Gastrocnemius medialis (tissue), 4 donors: ENCODE results near the gene TMEM121. TPM values are rescaled to one million over a fixed set of nuclear protein-coding genes. Genes with fewer than 3 reads are reported as not detected.
A peak's percentile ranks its signal among the peaks of the same experiment; 100 is the strongest.
"Not testable (repeated sequence)": the region's sequence is repeated elsewhere in the genome, so short reads cannot be mapped to it uniquely, and the experiment has no call there.

ENCODE experiments used
- ATAC-seq, 2 donors: fragments of 150-250 bp; one replicate each; pipeline ENCODE4 v1.9.1; 2016
- DNase-seq, 2 donors: peaks; one replicate each; pipeline ENCODE4 v3.0.0-alpha.2; 2019
- H3K27ac ChIP-seq, 4 donors: fragments of 200-600 bp; sonication (generic); 1 replicate in 1 of 4; 2 replicates in 3 of 4; pipeline ENCODE4 v1.5.1; 2016 to 2018; ENCODE audit warnings: mild to moderate bottlenecking in 2 of 4, moderate library complexity in 1 of 4
- H3K27me3 ChIP-seq, 3 donors: fragments of 200-600 bp; sonication (generic) in 2 of 3; 1 replicate in 1 of 3; 2 replicates in 2 of 3; pipeline versions ENCODE4 v1.5.1 to v1.6.0; 2016 to 2019; ENCODE audit warnings: mild to moderate bottlenecking in 1 of 3, moderate library complexity in 1 of 3
- H3K36me3 ChIP-seq, 2 donors: fragments of 200-600 bp; sonication (generic) in 1 of 2; one replicate each; pipeline ENCODE4 v1.5.1; 2017 to 2018
- H3K4me1 ChIP-seq, 2 donors: fragments of 200-600 bp; sonication (generic) in 1 of 2; one replicate each; pipeline ENCODE4 v1.5.1; 2016 to 2017; ENCODE audit warnings: mild to moderate bottlenecking in 2 of 2
- H3K4me3 ChIP-seq, 4 donors: fragments of 200-600 bp; sonication (generic) in 3 of 4; 1 replicate in 1 of 4; 2 replicates in 3 of 4; pipeline ENCODE4 v1.5.1; 2016 to 2019; ENCODE audit warnings: mild to moderate bottlenecking in 2 of 4
- H3K9me3 ChIP-seq, 3 donors: fragments of 200-600 bp; sonication (generic) in 2 of 3; 1 replicate in 1 of 3; 2 replicates in 2 of 3; pipeline ENCODE4 v1.5.1; 2016 to 2019
- CTCF ChIP-seq, 5 experiments: fragments of 450-650 bp in 3 of 5; fragments of 200-600 bp in 2 of 5; sonication (generic) in 2 of 5; IDR thresholded peaks in 4 of 5; conservative IDR thresholded peaks in 1 of 5; 1 replicate in 4 of 5; 2 replicates in 1 of 5; pipeline ENCODE4 v1.5.1; 2016 to 2019; ENCODE audit warnings: antibody characterized with exemption in 5 of 5, mild to moderate bottlenecking in 3 of 5, moderate library complexity in 3 of 5
- POLR2A ChIP-seq, 2 donors: fragments of 450-650 bp; IDR thresholded peaks; one replicate each; pipeline ENCODE4 v1.6.1; 2017; ENCODE audit warnings: antibody characterized with exemption in 2 of 2, mild to moderate bottlenecking in 2 of 2, moderate library complexity in 2 of 2
- in situ Hi-C, 4 donors: fragments of 200-750 bp; cut with MboI; loops; one replicate each; pipeline versions ENCODE4 v1.15.0 to v1.8.0; 2017; ENCODE audit warnings: low sequenced_read_pairs in 4 of 4
- intact Hi-C: fragments of 100-400 bp; cut with DNase I; formaldehyde crosslinking; loops from one replicate; pipeline ENCODE4 v1.15.1; 2023; ENCODE audit warnings: low total_unique reads
- total RNA-seq, 4 donors: library from RNA; depleted of rRNA; stranded (reverse); fragments of >200 nt; gene quantifications; one replicate each; pipeline versions ENCODE4 v1.1.0 to v1.2.3, GENCODE V29; 2016

The TMEM121 gene
- total RNA-seq, 4 donors from 2014 or later = 1.1 to 1.2 TPM; not detected in 2

- ATAC-seq, intact Hi-C loops, H3K27ac ChIP-seq, H3K27me3 ChIP-seq, H3K9me3 ChIP-seq, H3K4me1 ChIP-seq, in situ Hi-C loops, H3K36me3 ChIP-seq, DNase-seq, H3K4me3 ChIP-seq: not testable (repeated sequence)
- peak in 2 of 5 experiments; percentile 17 to 52 for TF ChIP-seq CTCF (IDR thresholded peaks at IDR 0.05 in 4 of 5, conservative IDR thresholded peaks at IDR 0.05 in 1 of 5)
Measured at GRCh38 chr14:105558449-105559154, 32.2 kb downstream of the TMEM121 start.

- H3K4me3 ChIP-seq, H3K36me3 ChIP-seq, H3K4me1 ChIP-seq, intact Hi-C loops, H3K27me3 ChIP-seq, DNase-seq, H3K9me3 ChIP-seq, H3K27ac ChIP-seq, in situ Hi-C loops: not testable (repeated sequence)
- peak in 1 of 2 donors; percentile 29 for ATAC-seq
Measured at GRCh38 chr14:105559384-105560047, 33.1 kb downstream of the TMEM121 start.

GRCh38 chr14:105560048-105560669, 33.8 kb downstream of the TMEM121 start:
- H3K36me3 ChIP-seq, H3K27me3 ChIP-seq, DNase-seq, H3K9me3 ChIP-seq, H3K27ac ChIP-seq, H3K4me3 ChIP-seq, in situ Hi-C loops, H3K4me1 ChIP-seq, intact Hi-C loops: not testable (repeated sequence)
- ATAC-seq = peak in 1 of 2 donors; percentile 22

GRCh38 chr14:105561345-105561744, 35.0 kb downstream of the TMEM121 start:
- ATAC-seq, H3K4me3 ChIP-seq, H3K36me3 ChIP-seq, H3K4me1 ChIP-seq, DNase-seq, H3K27me3 ChIP-seq, in situ Hi-C loops, intact Hi-C loops, H3K27ac ChIP-seq, H3K9me3 ChIP-seq: not testable (repeated sequence)

- H3K9me3 ChIP-seq = no peaks in the 10 kb centered on the region
- no peak for ATAC-seq
- no peak for DNase-seq
- no peaks in the 10 kb centered on the region for H3K4me1 ChIP-seq
- no peaks in the 10 kb centered on the region for H3K27me3 ChIP-seq
- TF ChIP-seq POLR2A (IDR thresholded peaks at IDR 0.05) = no peak
- H3K4me3 ChIP-seq = no peak overlapping the region
- no peaks in the 10 kb centered on the region for H3K36me3 ChIP-seq
- in situ Hi-C loops (no loop called here), intact Hi-C loops (no loop called here)
- no peak overlapping the region for H3K27ac ChIP-seq
Measured at GRCh38 chr14:105562713-105563346, 36.4 kb downstream of the TMEM121 start.

GRCh38 chr14:105563347-105563737, 37.0 kb downstream of the TMEM121 start:
- in situ Hi-C loops (no loop called here), intact Hi-C loops (no loop called here)
- H3K4me1 ChIP-seq = no peaks in the 10 kb centered on the region
- no peak overlapping the region for H3K4me3 ChIP-seq
- H3K36me3 ChIP-seq = no peaks in the 10 kb centered on the region
- H3K27me3 ChIP-seq = no peaks in the 10 kb centered on the region
- TF ChIP-seq POLR2A (IDR thresholded peaks at IDR 0.05) (no peak), CTCF (IDR thresholded peaks at IDR 0.05 in 4 of 5, conservative IDR thresholded peaks at IDR 0.05 in 1 of 5) (no peak)
- DNase-seq (no peak), ATAC-seq (no peak)
- H3K27ac ChIP-seq = no peak overlapping the region
- no peaks in the 10 kb centered on the region for H3K9me3 ChIP-seq

- H3K4me3 ChIP-seq, H3K27ac ChIP-seq, in situ Hi-C loops, H3K36me3 ChIP-seq, ATAC-seq, DNase-seq, intact Hi-C loops, H3K27me3 ChIP-seq, H3K4me1 ChIP-seq, H3K9me3 ChIP-seq: not testable (repeated sequence)
Measured at GRCh38 chr14:105564536-105564935, 38.2 kb downstream of the TMEM121 start.

- DNase-seq, H3K36me3 ChIP-seq, H3K27me3 ChIP-seq, H3K27ac ChIP-seq, H3K4me3 ChIP-seq, intact Hi-C loops, ATAC-seq, in situ Hi-C loops, H3K9me3 ChIP-seq, H3K4me1 ChIP-seq: not testable (repeated sequence)
Measured at GRCh38 chr14:105565185-105565919, 39.0 kb downstream of the TMEM121 start.
